Activated T-cell treated with anti-CD3 and anti-CD28 coated beads for 4 hours (primary cell): ENCODE results near the gene PPP3R1.

ENCODE experiments used
- DNase-seq: peaks from one replicate; pipeline ENCODE4 v3.0.0-alpha.2; 2020

Gene PPP3R1, protein sequence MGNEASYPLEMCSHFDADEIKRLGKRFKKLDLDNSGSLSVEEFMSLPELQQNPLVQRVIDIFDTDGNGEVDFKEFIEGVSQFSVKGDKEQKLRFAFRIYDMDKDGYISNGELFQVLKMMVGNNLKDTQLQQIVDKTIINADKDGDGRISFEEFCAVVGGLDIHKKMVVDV

DNA sequence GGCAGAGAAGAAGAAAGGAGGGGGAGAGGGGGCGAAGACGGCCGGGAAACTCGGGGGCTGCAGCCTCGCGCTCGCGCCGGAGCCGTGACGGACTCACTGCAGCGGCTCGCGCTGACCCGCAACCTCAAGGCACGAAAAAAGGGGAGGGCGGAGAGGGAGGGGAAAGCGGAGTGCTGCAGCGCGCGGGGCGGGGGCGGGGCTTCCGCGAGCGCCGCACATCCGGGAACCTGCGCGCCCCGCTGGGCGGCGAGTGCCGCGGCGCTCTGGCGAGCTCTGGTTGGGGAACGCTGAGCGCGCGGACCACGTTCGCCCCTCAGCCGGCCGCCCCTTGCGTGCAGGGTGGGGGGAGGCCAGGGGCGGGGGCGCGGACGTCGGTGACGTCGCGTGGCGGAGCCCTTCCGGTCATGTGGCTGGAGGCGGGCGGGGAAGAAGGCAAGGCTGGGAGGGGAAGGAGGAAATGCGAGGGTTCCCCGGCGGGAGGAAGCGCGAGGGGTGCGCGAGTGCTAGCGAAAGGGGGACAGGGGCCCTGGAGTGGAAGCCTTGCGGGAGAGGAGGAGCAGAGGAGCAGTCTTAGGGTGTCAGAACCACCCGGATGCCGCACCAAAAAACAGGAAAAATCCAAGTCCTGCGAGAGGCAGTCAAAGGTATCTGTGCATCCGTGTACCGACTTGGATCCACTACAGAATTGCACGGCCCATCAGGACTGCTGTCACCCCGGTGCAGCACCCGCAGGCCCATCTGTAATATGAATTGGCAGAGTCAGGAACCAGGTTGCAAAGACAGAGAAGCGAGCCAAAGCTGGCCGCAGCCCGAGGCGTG lies at the start of gene PPP3R1:
PPP3R1 (minus strand) TSS at position 133 of the 819 bp plus-strand sequence. CDS start 405 bp downstream, outside the sequence.
- peak; percentile 85 for DNase-seq

DNA sequence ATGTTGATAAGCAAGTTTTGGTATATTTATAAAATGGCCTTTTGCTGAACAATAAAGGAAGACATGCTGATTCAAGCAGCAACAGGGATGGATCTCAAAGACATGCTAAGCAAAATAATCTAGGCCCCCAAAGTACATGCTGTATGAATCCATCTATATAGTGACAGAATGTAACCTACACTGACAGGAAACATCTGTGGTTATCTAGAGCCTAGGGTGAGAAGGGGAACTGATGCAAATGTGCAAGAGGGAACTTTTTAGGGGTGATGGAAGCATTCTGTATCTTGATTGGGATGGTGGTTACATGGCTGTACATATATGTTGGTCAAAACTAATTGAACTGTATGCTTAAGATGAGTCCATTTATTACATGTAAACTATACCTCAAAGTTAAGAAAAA lies 43.2 kb upstream of the PPP3R1 start:
- no peak for DNase-seq

DNA sequence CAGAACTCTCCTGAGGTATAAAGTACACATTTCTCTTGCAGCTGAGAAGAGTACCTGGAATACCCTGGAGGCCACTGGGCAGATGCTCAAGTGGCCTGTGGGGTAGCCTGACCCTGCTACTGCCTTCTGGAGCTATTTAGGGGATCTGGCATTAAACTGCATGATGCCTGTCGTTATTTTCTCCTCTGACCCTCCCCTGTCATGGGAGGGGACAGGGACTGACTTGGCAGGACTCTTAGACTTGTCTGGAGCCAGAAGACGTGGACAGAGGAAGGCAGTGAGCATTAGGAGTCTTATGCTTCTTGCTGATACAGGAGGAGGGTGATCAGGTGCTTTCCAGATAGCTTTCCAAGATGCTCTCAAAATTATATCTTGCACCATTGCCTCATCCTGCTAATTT lies 42.6 kb upstream of the PPP3R1 start:
- DNase-seq: no peak

DNA sequence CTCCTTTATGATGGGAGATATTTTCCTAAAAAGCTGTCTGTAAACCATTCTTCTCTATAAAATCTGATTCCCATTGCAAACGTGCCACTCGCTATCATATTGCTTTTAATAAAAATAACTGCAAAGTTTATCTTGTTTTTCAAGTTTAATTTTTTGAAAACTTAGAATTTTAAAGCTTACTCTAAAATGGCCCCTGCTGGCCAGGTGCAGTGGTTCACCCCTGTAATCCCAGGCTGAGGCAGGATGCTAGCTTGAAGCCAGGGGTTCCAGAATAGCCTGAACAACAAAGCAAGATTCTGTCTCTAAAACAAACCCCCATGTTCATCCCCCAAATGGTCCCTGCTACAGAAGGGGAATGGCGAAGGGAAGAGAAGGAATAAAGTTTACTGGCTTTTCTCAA lies 41.9 kb upstream of the PPP3R1 start:
- no peak for DNase-seq

DNA sequence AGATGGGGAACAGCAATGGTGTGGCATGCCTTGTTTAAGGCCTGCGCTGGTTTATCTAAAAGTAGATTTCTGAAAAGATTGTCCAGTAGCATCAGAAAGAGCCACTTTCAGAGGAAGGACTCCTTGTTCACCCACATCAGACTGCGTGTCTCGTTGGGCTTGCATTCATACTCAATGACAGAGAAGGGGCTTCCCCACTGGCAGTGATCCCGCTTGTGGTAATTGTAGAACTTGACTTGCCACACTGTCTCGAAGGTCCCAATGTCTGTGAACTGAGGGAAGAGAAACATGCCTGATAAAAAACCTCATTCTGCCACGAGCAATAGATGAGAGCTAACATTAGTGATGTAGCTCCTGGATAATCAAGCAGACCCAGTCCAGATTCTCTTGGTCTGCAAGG lies 41.4 kb upstream of the PPP3R1 start:
- no peak for DNase-seq

DNA sequence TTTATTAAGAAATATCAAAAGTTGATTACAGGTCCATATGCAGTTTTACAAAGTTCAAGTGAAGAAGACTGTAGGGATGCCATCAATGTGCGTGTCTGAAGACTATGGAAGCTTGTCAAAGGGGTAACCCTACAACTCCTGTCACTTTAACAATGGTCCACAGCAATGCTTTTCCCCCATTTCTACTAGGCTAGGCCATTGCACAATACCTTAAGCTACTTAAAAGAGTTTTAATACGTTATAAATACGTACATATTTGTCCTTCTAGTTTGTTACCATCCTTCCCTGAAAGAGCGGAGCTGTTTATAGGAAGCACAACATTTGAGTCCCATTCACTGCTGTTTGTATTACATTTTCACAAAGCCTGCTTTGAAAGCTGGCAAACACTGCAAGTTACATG lies 40.7 kb upstream of the PPP3R1 start:
- no peak for DNase-seq

DNA sequence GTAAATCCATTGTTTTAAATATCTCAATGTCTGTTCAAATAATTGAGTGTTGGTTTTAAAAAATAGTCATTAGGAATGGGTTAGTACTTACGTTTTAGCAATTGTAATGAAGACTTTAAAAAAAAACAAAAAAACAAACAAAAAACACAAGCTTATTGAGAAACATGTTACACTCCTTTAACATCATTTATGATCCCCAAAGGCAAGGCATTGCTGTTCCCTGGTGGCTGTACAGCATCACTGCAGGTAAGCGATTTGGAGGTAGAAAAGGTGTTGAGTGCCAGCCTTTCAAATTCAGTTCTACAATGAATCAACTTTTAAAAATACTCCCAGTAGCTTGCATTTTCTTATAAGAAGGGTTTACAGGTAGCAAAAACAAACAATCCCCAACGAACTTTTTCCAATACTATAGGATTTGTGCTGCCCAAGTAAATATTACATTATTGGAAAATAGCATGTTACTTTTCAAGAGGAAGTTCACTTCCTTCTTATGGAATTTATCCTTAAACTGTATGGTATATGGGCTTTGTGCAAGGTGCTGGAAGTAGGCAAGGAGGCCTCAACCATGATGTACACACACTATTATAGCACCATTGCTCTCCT lies 39.9 kb upstream of the PPP3R1 start:
- no peak for DNase-seq

DNA sequence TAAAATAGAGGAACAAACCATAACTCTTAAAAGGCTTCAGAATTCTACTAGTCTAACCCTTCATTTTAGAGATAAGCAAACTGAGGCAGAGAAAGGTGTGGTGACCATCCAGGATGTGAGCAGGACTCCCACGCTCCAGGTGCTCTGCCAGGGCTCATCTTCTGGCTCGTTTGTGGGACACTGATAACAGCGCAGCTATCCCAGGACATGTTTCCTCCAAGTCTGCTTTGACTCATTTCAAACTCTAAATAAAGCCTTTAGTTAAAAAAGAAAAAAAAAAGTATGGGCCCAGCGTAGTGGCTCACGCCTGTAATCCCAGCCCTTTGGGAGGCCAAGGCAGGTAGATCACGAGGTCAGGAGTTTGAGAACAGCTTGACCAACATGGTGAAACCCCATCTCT lies 39.0 kb upstream of the PPP3R1 start:
- no peak for DNase-seq

DNA sequence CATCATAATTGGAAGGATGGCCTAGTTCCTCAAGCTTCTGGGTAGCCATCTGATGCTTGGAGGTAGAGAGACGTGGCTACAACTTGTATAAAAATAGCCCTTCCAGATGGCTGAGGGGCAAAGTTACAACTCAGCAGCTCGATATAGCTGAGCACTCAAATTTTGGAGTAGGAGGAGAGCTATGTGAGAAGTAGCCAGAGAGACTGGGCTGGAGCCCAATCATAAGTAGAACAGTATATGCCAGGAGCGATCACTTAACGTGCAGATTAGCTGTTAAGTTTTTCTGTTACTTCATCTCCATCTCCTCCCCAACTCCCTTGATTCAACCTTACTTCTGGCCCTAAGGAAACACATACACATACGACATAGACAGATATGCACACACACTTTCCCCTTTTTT lies 38.6 kb upstream of the PPP3R1 start:
- no peak for DNase-seq

DNA sequence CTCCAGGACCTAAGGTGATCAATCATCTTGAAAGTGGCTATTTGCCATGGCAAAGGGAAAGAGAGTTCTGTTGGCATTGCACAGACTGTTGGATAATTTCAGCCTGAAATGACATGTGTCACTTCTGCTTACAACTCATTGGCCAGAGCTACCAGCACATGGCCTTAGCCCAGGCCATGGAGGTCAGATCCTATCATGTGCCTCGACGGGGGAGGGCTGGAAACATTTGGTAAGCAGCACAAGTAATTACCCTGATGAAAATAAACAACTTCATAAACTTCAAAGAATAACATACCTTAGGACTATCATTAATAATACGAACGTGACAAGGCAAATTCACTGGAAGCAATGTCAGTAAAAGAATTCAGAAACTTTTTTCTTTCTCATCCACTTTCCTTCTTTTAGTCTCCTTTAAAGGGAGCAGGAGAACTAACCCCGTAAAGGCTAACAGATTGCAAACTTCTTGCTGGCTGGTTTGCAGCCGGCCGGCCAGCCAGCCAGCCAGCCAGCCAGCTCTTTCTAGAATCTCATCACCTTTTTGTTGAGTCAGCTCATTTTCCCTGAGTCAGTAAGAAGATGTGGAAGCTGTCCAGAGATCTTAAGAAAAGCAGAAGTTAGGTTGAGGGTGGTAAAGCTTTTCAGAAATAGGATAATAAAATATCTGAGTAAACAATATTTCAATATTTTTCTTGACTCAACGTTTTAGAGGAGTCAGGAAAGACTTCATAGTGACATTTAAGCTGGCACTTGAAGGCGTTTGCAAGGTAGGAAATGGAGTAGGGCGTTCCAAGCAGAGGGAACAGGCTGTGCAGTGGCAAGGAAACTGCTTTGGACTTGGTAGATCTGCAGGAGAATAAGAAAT lies 35.5 kb upstream of the PPP3R1 start:
- no peak for DNase-seq

DNA sequence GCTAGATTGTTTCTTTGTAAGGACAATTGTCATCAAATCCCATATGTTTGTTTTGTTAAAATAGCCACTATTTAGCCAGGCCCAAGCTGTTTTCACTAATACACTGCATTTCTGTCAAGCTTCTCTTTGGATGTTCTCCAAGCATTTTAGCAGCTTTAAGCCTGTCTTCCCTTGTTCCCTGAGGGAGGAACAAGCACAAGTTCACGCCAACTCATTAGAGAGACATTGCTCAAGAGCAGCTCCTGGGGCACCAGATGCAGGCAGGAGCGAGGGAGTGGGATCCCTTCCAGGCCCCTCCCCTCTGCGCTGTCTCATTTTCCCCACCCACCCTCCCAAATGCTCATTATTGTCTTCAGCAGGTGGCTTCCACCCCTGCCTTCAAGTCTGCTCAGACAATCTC lies 32.6 kb upstream of the PPP3R1 start:
- DNase-seq: no peak

DNA sequence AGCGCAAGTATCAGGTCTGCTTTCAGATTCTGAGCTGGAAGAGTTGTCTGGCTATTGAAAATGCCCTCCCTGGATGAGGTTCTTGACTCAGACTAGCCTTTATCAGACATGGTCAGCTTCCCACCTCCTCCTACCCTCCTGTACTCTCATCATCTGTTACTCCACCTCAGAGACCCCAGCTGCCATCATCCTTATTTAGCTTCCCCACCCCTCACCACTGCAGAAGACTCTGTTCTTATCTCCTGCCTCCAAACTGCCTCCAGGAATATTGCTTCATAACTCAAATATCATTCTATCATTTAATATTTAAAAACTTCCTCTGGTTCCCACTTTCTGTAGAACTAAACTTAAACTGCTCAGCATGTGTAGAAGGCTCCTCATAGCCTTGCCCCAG lies 31.1 kb upstream of the PPP3R1 start:
- no peak for DNase-seq

DNA sequence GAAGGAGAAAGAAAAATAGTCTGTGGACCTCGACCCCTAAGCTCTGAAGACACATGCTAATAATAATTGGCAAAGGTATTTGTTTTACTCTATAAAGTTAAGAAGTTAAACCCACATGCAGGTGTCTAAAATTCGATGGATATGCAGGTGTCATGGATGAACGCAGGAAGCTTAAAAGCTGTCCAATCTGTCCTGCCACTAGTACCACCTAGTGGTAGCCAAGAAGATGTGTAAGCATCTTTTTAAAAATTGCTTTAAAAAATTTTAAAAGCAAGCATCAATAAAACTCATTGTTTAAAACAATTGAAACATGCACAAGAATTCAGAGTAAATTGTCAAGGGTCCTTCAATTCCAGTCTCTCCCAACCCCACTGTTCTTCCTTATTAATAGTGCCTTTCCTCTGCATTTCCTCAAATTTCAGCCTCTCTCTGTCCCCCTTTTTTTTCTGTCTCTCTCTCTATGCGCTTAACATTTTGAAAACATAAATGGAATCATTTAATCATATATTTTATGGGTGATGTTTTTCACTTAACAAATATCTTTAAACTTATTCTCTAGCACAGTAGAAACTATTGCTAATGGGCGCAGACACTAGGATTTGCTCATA lies 30.6 kb upstream of the PPP3R1 start:
- no peak for DNase-seq

DNA sequence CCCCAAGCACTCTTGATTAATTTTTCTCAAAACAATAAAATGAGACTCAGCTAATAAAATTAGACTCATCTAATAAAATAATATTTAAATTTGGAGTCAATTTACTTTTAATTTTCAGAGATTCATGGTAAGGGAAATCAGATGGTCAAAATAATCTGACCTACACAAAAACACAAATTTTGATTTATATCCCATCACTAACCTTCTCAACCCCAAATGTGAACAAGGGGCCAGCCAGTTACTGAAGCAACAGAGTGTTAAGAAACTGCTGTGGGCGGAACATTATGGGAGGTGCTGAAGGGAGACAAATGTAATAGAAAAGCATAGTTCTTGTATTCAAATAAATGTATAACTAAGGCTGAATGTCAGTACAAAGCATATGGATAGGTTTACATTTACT lies 28.5 kb upstream of the PPP3R1 start:
- DNase-seq: no peak

DNA sequence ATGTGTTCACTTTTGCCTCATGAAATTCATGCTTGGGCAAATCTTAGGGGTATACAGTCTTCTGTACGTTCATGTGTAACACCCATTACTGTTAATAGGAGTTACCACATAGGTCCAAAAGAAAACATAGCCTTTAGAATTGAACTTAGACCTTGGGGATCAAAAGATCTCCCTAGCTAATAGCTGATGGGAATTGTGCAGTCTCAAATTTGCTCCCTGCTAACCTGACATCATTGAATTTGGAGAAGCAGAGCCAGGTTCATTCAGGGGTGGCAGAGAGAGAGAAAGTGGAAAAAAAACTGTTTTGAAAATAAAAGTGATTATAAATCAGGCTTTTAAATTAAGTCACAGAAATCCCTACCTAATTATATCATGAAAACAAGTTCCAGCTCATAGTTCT lies 28.0 kb upstream of the PPP3R1 start:
- no peak for DNase-seq

DNA sequence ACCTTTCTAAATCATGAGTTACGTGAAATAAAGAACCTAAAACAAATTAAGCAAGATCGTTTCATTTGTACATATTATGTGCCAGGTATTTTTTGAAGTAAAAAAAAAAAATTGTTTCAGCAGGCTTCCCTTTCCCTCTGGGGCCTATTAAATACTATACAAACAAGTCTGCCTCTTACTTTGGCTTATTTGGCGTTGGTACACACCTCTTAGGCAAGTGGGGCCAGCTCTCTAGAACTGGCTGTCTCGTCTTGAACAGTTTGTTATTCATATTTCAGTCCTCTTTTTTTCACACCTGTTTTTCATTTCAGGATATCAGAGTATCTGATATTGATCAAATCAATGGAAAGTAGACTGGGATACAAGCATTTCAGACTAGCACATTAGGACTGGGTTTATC lies 27.4 kb upstream of the PPP3R1 start:
- no peak for DNase-seq

DNA sequence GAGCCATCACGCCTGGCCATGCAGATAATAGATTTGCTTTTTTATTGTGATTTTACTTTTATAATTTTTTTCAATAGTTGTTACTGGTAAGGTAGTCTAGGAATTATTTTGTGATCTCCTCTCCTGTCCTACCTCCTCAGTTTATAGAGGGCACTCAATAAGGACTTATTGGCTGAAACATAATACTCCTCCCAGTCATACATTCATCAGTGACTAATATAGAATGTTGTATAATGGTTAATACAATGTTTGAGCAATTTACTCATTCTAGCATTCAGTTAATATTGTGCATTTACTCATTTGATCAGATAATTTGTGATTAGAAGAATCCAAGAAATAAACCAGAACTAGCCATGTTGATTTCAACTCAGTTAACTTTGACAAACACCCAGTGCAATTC lies 25.8 kb upstream of the PPP3R1 start:
- no peak for DNase-seq

DNA sequence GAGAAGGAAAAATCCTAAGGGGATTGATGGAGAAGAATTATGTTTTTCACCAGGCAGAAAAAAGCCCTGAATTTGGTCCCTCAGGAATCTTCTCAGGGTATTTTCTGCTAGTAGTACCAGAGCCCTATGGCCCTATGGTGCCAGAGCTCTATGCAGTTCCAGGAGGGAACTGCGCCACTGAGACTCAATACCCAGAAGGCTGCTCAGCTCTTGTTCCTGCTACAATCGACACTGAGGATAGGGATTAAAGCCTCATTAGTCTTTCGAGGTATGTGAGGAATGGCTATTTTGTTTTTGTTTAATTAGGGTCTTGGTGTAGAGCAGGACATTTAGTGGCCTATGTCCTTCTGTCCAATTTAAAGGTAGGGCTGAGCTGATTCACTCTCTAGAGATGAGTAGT lies 21.7 kb upstream of the PPP3R1 start:
- no peak for DNase-seq

DNA sequence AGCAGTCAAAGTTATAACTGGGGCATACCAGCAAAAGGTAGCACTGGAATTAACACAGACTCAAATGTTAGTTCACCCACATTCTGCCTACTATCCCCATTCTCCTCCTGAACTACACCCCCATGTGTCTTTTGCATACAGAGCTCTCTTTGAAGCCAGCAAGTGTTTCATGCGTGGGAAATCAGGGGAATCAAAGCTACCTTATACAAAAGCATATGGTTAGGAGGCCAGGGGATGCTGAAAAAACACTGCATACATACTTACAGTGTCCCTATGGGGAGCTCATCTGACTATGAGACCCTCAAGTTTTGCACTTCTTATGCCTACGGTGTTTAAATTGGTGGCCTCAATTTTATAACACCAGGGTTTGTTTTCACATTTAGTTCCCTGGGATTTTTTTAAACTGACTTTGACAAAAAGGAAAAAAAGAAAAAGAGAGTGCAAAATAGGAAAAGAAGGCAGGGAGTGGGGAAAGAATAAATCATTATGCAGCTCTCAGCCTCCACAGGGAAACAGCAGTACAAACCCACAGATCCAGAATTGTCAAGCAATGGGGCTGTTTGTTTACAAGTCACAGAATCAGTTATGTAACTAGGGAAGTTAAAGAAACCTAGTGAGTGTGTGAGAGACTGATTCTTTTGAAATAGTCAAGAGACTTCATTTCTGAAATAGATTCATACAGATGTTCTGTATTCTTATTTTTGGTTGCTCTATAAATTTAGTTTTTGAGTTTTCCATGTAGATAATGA lies 20.1 kb upstream of the PPP3R1 start:
- no peak for DNase-seq

DNA sequence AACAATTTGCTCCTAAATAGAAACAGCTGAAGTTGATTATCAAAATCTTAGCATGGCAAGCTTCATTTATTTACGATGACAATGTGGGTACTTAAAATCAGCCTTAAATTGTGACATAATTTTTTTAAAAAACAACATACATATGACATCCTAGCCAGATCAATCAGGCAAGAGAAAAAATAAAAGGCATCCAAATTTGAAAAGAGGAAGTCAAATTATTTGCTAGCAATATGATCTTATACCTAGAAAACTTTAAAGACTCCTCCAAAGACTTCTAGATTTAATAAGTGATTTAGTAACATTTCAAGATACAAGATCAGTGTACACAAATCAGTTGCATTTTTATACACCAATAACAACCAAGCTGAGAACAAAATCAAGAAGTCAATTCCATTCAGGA lies 14.3 kb upstream of the PPP3R1 start:
- DNase-seq: no peak

DNA sequence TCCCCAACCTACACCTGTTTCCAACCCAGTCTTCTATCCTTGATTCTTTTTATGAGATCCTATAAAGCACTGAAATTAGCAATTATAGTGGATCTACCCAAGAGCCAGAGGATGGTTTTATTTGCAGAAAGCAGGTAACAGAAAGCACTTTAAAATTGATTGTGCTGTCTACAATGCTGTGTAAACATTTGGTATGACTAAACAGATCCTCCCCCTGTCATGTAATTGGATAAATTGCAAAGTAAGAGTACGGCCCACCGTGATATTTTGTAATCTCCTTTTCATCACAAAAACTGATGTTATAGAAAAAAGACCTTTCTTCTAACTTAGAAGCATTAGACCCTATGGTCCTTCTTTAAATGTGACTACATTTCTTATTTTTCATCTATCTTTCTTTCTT lies 11.3 kb upstream of the PPP3R1 start:
- DNase-seq: no peak

DNA sequence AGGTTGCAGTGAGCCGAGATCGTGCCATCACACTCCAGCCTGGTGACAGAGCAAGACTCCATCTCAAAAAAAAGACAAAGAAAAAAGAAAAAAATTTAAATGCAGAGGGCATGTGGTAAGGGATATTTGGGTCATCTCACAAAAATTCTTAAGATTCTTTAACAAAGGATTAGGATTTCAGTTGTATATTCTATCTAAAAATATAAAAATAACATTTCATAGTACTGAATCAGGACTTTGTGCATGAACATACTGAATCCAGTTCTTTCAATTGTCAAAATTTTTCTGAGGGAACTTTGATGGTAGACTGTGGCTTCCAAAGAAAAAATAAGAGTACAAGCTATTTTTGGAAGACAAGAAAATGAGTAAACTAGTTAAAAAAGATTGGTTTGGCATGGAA lies 6.5 kb upstream of the PPP3R1 start:
- no peak for DNase-seq
